ENCODE data around the gene TMPO.
"Not testable (repeated sequence)": the region's sequence is repeated elsewhere in the genome, so short reads cannot be mapped to it uniquely, and the experiment has no call there.

The TMPO gene

DNA sequence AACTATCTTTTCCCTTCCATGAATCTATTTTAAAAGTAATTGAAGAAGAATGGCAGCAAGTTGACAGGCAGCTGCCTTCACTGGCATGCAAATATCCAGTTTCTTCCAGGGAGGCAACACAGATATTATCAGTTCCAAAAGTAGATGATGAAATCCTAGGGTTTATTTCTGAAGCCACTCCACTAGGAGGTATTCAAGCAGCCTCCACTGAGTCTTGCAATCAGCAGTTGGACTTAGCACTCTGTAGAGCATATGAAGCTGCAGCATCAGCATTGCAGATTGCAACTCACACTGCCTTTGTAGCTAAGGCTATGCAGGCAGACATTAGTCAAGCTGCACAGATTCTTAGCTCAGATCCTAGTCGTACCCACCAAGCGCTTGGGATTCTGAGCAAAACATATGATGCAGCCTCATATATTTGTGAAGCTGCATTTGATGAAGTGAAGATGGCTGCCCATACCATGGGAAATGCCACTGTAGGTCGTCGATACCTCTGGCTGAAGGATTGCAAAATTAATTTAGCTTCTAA, 18.4 kb downstream of the TMPO start:
- 0 out of 2 replicates have a peak, but pooled peaks have one; percentile 21 for TF ChIP-seq POLR2AphosphoS5 (IDR thresholded peaks at IDR 0.05; ENCODE audit: low read depth, low read length)
- no peak for TF ChIP-seq POU2F2 (IDR thresholded peaks at IDR 0.05; ENCODE audit: low read depth, low read length)
- TF ChIP-seq POLR2A (IDR thresholded peaks at IDR 0.05; ENCODE audit: low read depth, low read length) = no peak
- no peak for TF ChIP-seq SPI1 (IDR thresholded peaks at IDR 0.05; ENCODE audit: low read depth, low read length)
- no peak for TF ChIP-seq TAF1 (IDR thresholded peaks at IDR 0.05; ENCODE audit: low read depth, low read length)
- no peak for TF ChIP-seq PAX5 (IDR thresholded peaks at IDR 0.05; ENCODE audit: insufficient read depth, low read length, severe bottlenecking)
- DNase-seq (ENCODE audit: insufficient read length, low spot score) (no peak), FAIRE-seq (peak; percentile 38)

GRCh38 chr12:98538031-98538430, 22.6 kb downstream of the TMPO start:
- no peak for FAIRE-seq
- TF ChIP-seq POLR2A (IDR thresholded peaks at IDR 0.05; ENCODE audit: low read depth, low read length) (no peak), SPI1 (IDR thresholded peaks at IDR 0.05; ENCODE audit: low read depth, low read length) (no peak), PAX5 (IDR thresholded peaks at IDR 0.05; ENCODE audit: insufficient read depth, low read length, severe bottlenecking) (no peak), POU2F2 (IDR thresholded peaks at IDR 0.05; ENCODE audit: low read depth, low read length) (no peak), POLR2AphosphoS5 (IDR thresholded peaks at IDR 0.05; ENCODE audit: low read depth, low read length) (no peak), TAF1 (IDR thresholded peaks at IDR 0.05; ENCODE audit: low read depth, low read length) (no peak)
- DNase-seq (ENCODE audit: insufficient read length, low spot score) = no peak

DNA sequence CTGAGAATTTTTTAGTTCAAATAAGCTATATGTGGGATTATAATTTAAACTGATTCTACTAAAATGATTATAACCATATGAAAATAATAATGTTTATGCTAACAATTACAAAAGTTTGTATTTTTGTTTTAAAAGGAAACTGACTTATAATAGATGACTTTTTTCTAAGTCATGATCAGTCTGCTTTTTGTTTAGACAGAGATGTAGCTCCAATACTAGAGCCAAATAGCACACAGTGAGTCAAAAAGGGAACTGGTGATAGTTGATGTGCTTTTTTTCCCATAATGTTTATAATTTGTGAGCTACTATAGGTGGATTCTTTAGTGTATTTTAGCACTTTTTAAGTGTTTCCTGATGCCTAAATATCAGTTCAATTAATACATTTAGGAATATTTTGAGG, 28.3 kb downstream of the TMPO start:
- TF ChIP-seq SPI1 (IDR thresholded peaks at IDR 0.05; ENCODE audit: low read depth, low read length) (peak; percentile 47), PAX5 (IDR thresholded peaks at IDR 0.05; ENCODE audit: insufficient read depth, low read length, severe bottlenecking) (no peak), POLR2AphosphoS5 (IDR thresholded peaks at IDR 0.05; ENCODE audit: low read depth, low read length) (no peak)
- DNase-seq (ENCODE audit: insufficient read length, low spot score) (no peak), FAIRE-seq (no peak)

GRCh38 chr12:98544751-98545150, 29.4 kb downstream of the TMPO start:
- no peak for DNase-seq (ENCODE audit: insufficient read length, low spot score)
- no peak for FAIRE-seq
- no peak for TF ChIP-seq PAX5 (IDR thresholded peaks at IDR 0.05; ENCODE audit: insufficient read depth, low read length, severe bottlenecking)
- TF ChIP-seq POLR2AphosphoS5 (IDR thresholded peaks at IDR 0.05; ENCODE audit: low read depth, low read length) = no peak
- no peak for TF ChIP-seq POU2F2 (IDR thresholded peaks at IDR 0.05; ENCODE audit: low read depth, low read length)
- no peak for TF ChIP-seq SPI1 (IDR thresholded peaks at IDR 0.05; ENCODE audit: low read depth, low read length)
- no peak for TF ChIP-seq POLR2A (IDR thresholded peaks at IDR 0.05; ENCODE audit: low read depth, low read length)
- TF ChIP-seq TAF1 (IDR thresholded peaks at IDR 0.05; ENCODE audit: low read depth, low read length) = no peak

- DNase-seq (ENCODE audit: insufficient read length, low spot score) (no peak), FAIRE-seq (no peak)
- no peak for TF ChIP-seq POU2F2 (IDR thresholded peaks at IDR 0.05; ENCODE audit: low read depth, low read length)
- no peak for TF ChIP-seq SPI1 (IDR thresholded peaks at IDR 0.05; ENCODE audit: low read depth, low read length)
- TF ChIP-seq PAX5 (IDR thresholded peaks at IDR 0.05; ENCODE audit: insufficient read depth, low read length, severe bottlenecking) = no peak
- no peak for TF ChIP-seq POLR2AphosphoS5 (IDR thresholded peaks at IDR 0.05; ENCODE audit: low read depth, low read length)
- TF ChIP-seq POLR2A (IDR thresholded peaks at IDR 0.05; ENCODE audit: low read depth, low read length) = no peak
- no peak for TF ChIP-seq TAF1 (IDR thresholded peaks at IDR 0.05; ENCODE audit: low read depth, low read length)
These were observed 34.2 kb downstream of the TMPO start for GRCh38 chr12:98549371-98550110.

DNA sequence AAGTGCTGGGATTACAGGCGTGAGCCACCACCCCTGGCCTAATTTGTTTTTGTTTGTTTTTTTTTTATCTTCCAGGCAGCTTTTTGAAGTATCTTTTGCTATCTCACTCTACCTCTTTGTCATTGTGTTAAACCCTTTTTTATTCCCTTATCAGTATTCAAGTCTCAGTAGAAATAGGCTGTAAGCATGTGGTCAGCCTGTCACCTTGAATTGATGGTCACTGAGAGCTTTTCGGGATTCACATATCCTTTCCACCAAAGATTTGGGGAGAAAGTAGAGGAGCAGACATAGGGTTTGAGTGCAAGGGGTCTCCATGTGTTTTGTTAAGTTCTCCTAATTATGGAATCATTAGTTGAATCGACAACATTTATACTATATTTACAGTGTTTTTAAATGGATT, 36.4 kb downstream of the TMPO start:
- no peak for TF ChIP-seq TAF1 (IDR thresholded peaks at IDR 0.05; ENCODE audit: low read depth, low read length)
- no peak for TF ChIP-seq POLR2AphosphoS5 (IDR thresholded peaks at IDR 0.05; ENCODE audit: low read depth, low read length)
- no peak for TF ChIP-seq POU2F2 (IDR thresholded peaks at IDR 0.05; ENCODE audit: low read depth, low read length)
- FAIRE-seq (no peak), DNase-seq (ENCODE audit: insufficient read length, low spot score) (no peak)

- not testable (repeated sequence) for DNase-seq (ENCODE audit: insufficient read length, low spot score); FAIRE-seq
These were observed 42.7 kb downstream of the TMPO start for GRCh38 chr12:98558097-98558496.

DNA sequence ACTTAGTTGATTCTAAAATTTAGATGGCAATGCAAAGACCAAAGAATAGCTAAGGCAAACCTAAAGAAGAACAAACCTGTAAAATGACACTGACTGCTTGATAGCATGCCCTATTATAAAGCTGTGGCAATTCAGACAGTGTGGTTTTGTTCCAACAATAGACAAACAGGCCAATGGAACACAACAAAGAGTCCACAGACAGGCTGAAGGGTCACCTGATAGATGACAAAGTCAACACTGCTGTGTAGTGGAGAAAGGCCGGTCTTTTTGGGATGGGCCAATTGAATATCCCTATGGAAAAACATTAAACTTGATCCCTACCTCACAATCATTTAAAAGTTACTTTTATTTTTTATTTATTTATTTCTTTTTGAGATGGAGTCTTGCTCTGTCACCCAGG, 44.3 kb downstream of the TMPO start:
- no peak for DNase-seq (ENCODE audit: insufficient read length, low spot score)
- FAIRE-seq = no peak
- TF ChIP-seq TAF1 (IDR thresholded peaks at IDR 0.05; ENCODE audit: low read depth, low read length) (no peak), POLR2AphosphoS5 (IDR thresholded peaks at IDR 0.05; ENCODE audit: low read depth, low read length) (no peak), PAX5 (IDR thresholded peaks at IDR 0.05; ENCODE audit: insufficient read depth, low read length, severe bottlenecking) (no peak), POU2F2 (IDR thresholded peaks at IDR 0.05; ENCODE audit: low read depth, low read length) (no peak), SPI1 (IDR thresholded peaks at IDR 0.05; ENCODE audit: low read depth, low read length) (no peak), POLR2A (IDR thresholded peaks at IDR 0.05; ENCODE audit: low read depth, low read length) (no peak)

- no peak for TF ChIP-seq TAF1 (IDR thresholded peaks at IDR 0.05; ENCODE audit: low read depth, low read length)
- FAIRE-seq = no peak
- DNase-seq (ENCODE audit: insufficient read length, low spot score) = no peak
These were observed 46.5 kb downstream of the TMPO start for GRCh38 chr12:98561846-98562245.

DNA sequence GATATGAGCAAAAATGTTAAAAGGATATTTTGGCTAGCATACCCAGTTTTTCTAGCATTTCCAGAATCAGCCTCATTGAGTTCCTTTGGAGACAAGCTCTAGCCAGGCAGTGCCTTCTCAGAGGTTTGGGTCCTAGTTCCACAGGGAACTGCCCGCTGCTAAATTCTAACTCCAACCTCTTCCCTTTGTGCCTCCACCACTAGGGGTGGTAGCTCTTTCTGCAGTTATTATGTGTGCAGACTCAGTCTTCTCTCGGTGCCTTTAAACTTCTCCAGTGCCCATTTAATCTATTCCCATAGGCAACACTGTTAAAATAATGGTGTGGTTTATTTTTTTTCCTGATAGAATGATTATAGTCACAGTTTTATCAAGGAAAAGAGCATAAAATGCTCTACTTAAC, 56.6 kb downstream of the TMPO start:
- TF ChIP-seq POLR2A (IDR thresholded peaks at IDR 0.05; ENCODE audit: low read depth, low read length) = no peak
- no peak for TF ChIP-seq POLR2AphosphoS5 (IDR thresholded peaks at IDR 0.05; ENCODE audit: low read depth, low read length)
- TF ChIP-seq SPI1 (IDR thresholded peaks at IDR 0.05; ENCODE audit: low read depth, low read length) = no peak
- no peak for TF ChIP-seq TAF1 (IDR thresholded peaks at IDR 0.05; ENCODE audit: low read depth, low read length)
- DNase-seq (ENCODE audit: insufficient read length, low spot score) (no peak), FAIRE-seq (no peak)

All from GM12891 (cell line).